BLaER1 (cell line): ENCODE measurements around the gene IKBIP.
"Not testable (repeated sequence)": the region's sequence is repeated elsewhere in the genome, so short reads cannot be mapped to it uniquely, and the experiment has no call there.

ENCODE experiments used
- H3K27ac ChIP-seq: shearing (Covaris generic); formaldehyde crosslinking; 2 replicates; pipeline ENCODE4 v1.8.1; 2022
- H3K27me3 ChIP-seq: shearing (Covaris generic); formaldehyde crosslinking; 2 replicates; pipeline ENCODE4 v1.8.1; 2022
- H3K36me3 ChIP-seq: shearing (Covaris generic); formaldehyde crosslinking; 2 replicates; pipeline ENCODE4 v1.8.1; 2022
- H3K4me1 ChIP-seq: shearing (Covaris generic); formaldehyde crosslinking; 2 replicates; pipeline ENCODE4 v1.8.1; 2022
- H3K4me2 ChIP-seq: shearing (Covaris generic); formaldehyde crosslinking; 2 replicates; pipeline ENCODE4 v1.8.1; 2022
- H3K4me3 ChIP-seq: shearing (Covaris generic); formaldehyde crosslinking; 2 replicates; pipeline ENCODE4 v1.8.1; 2022
- H3K9ac ChIP-seq: shearing (Covaris generic); formaldehyde crosslinking; 2 replicates; pipeline ENCODE4 v1.8.1; 2022
- H3K9me3 ChIP-seq: shearing (Covaris generic); formaldehyde crosslinking; 2 replicates; pipeline ENCODE4 v1.8.1; 2022
- H4K20me1 ChIP-seq: shearing (Covaris generic); formaldehyde crosslinking; 2 replicates; pipeline ENCODE4 v1.8.1; 2022
- Cebpa-rat ChIP-seq: shearing (Covaris generic); IDR thresholded peaks from 2 replicates; pipeline ENCODE4 v1.8.1; 2022

Gene IKBIP

DNA sequence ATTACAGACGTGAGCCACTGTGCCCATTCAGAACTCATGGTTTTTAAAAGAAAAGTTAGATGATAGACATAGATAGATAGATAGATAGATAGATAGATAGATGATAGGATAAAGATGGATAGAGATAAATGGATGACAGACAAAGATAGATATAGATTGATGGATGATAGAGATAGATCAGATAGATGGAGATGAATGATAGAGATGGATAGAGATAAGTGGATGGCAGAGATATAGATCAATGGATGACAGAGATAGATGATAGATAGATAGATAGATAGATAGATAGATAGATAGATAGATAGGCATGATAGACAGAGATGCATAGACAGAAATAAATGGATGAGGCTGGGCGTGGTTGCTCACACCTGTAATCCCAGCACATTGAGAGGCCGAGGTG, 64.8 kb downstream of the IKBIP start:
- Histone ChIP-seq H3K27ac (no peak overlapping the region), H3K9me3 (no peaks in the 10 kb centered on the region), H3K36me3 (no peaks in the 10 kb centered on the region), H3K9ac (no peak overlapping the region), H3K27me3 (no peaks in the 10 kb centered on the region), H3K4me3 (no peak overlapping the region), H3K4me1 (no peaks in the 10 kb centered on the region), H4K20me1 (no peaks in the 10 kb centered on the region), H3K4me2 (no peak overlapping the region)
- no peak for TF ChIP-seq Cebpa-rat

DNA sequence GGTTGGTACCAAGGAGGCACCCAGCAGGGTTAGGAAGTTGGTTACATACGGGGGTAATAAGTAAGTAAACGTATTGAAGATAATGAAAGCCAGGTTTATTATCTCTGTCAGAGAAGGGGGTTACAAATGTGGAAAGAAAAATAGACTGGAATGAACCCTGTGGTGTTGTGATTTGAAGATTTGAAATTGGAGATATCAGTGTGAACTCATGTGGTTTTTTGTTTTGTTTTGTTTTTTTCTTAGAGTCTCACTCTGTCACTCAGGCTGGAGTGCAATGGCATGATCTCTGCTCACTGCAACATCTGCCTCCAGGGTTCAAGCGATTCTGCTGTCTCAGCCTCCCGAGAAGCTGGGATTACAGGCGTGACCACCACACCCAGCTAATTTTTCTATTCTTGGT, 65.2 kb downstream of the IKBIP start:
- Histone ChIP-seq H3K4me2 (no peak overlapping the region), H4K20me1 (no peaks in the 10 kb centered on the region), H3K9ac (no peak overlapping the region), H3K4me3 (no peak overlapping the region), H3K27me3 (no peaks in the 10 kb centered on the region), H3K4me1 (no peaks in the 10 kb centered on the region), H3K27ac (no peak overlapping the region), H3K36me3 (no peaks in the 10 kb centered on the region), H3K9me3 (no peaks in the 10 kb centered on the region)
- no peak for TF ChIP-seq Cebpa-rat

DNA sequence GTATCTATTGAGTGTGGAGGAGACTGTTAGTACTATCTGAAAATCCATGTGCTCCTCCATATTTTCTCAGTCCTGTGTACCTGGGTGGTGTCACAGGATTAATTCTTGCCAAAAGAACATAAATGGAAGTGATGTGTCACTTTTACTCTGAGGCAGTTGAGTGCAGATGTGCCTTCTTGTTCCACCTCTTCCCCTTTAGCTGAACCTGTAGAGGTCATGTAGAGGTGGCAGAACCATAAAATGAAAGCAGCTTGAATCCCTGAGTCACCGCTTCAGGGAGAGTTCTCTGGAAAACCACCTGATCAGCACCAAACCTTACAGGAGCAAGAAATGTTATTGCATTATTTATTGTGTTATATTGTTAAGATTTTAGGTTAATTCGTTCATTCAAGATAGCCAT, 65.8 kb downstream of the IKBIP start:
- H3K27me3 ChIP-seq = no peaks in the 10 kb centered on the region
- H3K4me3 ChIP-seq = no peak overlapping the region
- TF ChIP-seq Cebpa-rat = no peak
- H3K36me3 ChIP-seq = no peaks in the 10 kb centered on the region
- H3K4me2 ChIP-seq = no peak overlapping the region
- H4K20me1 ChIP-seq = no peaks in the 10 kb centered on the region
- H3K9ac ChIP-seq = no peak overlapping the region
- H3K9me3 ChIP-seq = no peaks in the 10 kb centered on the region
- no peak overlapping the region for H3K27ac ChIP-seq
- no peaks in the 10 kb centered on the region for H3K4me1 ChIP-seq

DNA sequence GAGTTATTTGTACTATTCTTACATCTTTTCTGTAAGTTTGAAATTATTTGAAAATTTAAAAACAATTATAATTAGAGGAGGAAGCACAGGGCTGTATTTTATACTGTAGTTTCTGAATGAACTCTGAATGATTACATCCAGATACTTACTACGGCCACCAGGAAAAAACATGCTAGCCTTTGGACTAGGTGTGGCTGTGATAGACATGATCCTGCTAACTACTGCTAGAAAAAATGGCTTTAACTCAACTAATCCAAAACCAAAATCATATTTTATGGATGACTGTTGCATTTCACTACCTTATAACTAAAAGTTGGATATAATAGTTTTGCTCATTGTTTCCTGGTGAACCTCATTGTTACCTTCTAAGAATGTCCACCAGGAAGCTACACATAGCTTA, 66.2 kb downstream of the IKBIP start:
- Histone ChIP-seq H3K27ac (no peak overlapping the region), H3K9me3 (no peaks in the 10 kb centered on the region), H3K36me3 (no peaks in the 10 kb centered on the region), H3K4me3 (no peak overlapping the region), H3K27me3 (no peaks in the 10 kb centered on the region), H3K4me2 (no peak overlapping the region), H3K9ac (no peak overlapping the region), H4K20me1 (no peaks in the 10 kb centered on the region), H3K4me1 (no peaks in the 10 kb centered on the region)
- no peak for TF ChIP-seq Cebpa-rat

DNA sequence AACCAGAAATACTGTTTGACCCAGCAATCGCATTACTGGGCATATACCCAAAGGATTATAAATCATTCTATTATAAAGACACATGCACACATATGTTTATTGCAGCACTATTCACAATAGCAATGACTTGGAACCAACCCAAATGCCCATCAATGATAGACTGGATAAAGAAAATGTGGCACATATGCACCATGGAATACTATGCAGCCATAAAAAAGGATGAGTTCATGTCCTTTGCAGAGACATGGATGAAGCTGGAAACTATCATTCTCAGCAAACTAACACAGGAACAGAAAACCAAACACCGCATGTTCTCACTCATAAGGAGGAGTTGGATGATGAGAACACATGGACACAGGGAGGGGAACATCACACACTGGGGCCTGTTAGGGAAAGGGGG, 67.8 kb downstream of the IKBIP start:
- not testable (repeated sequence) for H3K9me3 ChIP-seq, H4K20me1 ChIP-seq, H3K36me3 ChIP-seq, H3K27ac ChIP-seq, H3K4me2 ChIP-seq, H3K9ac ChIP-seq, H3K27me3 ChIP-seq, H3K4me3 ChIP-seq, H3K4me1 ChIP-seq

DNA sequence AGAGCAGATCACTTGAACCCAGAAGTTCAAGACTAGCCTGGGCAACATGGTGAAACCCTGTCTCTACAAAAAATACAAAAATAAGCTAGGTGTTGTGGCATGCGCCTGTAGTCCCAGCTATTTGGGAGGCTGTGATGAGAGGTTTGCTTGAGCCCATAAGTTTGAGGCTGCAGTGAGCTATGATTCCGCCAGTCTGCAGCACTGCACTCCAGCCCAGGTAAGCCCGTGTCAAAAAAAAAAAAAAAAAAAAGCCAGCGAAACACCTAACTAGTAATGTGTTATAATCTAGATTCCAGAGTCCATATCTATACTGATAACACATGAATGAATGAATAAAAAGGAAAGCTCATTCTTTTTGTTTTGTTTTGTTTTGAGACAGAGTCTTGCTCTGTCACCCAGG, 69.6 kb downstream of the IKBIP start:
- Histone ChIP-seq H3K4me2 (no peak overlapping the region), H4K20me1 (no peaks in the 10 kb centered on the region), H3K9ac (no peak overlapping the region), H3K4me3 (no peak overlapping the region), H3K27me3 (no peaks in the 10 kb centered on the region), H3K27ac (no peak overlapping the region), H3K36me3 (no peaks in the 10 kb centered on the region), H3K9me3 (no peaks in the 10 kb centered on the region), H3K4me1 (no peaks in the 10 kb centered on the region)
- TF ChIP-seq Cebpa-rat = no peak
